HS-27A (cell line): ENCODE measurements around the gene SIK3.

ENCODE experiments used
- DNase-seq: peaks from one replicate; pipeline ENCODE4 v3.0.0-alpha.2; 2012; ENCODE audit warnings: low read depth, missing footprints

SIK3 gene

GRCh38 chr11:116864531-116864930 lies 233.7 kb downstream of the SIK3 start:
- DNase-seq: no peak

- DNase-seq: no peak
Observed at GRCh38 chr11:116862951-116863350, 235.3 kb downstream of the SIK3 start.

GRCh38 chr11:116862185-116862584 lies 236.0 kb downstream of the SIK3 start:
- DNase-seq: no peak

GRCh38 chr11:116861539-116861938 lies 236.7 kb downstream of the SIK3 start:
- DNase-seq: no peak

GRCh38 chr11:116860303-116860702 lies 237.9 kb downstream of the SIK3 start:
- DNase-seq: no peak

GRCh38 chr11:116859175-116859574 lies 239.1 kb downstream of the SIK3 start:
- no peak for DNase-seq

- no peak for DNase-seq
Observed at GRCh38 chr11:116857936-116858335, 240.3 kb downstream of the SIK3 start.

- no peak for DNase-seq
Observed at GRCh38 chr11:116857316-116857715, 240.9 kb downstream of the SIK3 start.

- no peak for DNase-seq
Observed at GRCh38 chr11:116856423-116856822, 241.8 kb downstream of the SIK3 start.

GRCh38 chr11:116855413-116855812 lies 242.8 kb downstream of the SIK3 start:
- no peak for DNase-seq

GRCh38 chr11:116853461-116854073 lies 244.7 kb downstream of the SIK3 start:
- no peak for DNase-seq

- no peak for DNase-seq
Observed at GRCh38 chr11:116852261-116853031, 245.8 kb downstream of the SIK3 start.

GRCh38 chr11:116851626-116852025 lies 246.6 kb downstream of the SIK3 start:
- no peak for DNase-seq

- no peak for DNase-seq
Observed at GRCh38 chr11:116849486-116849885, 248.7 kb downstream of the SIK3 start.

GRCh38 chr11:116849060-116849459 lies 249.2 kb downstream of the SIK3 start:
- no peak for DNase-seq

GRCh38 chr11:116847612-116848011 lies 250.6 kb downstream of the SIK3 start:
- DNase-seq: no peak

- no peak for DNase-seq
Observed at GRCh38 chr11:116844722-116845121, 253.5 kb downstream of the SIK3 start.

- DNase-seq: no peak
Observed at GRCh38 chr11:116843661-116844060, 254.6 kb downstream of the SIK3 start.

- no peak for DNase-seq
Observed at GRCh38 chr11:116842909-116843308, 255.3 kb downstream of the SIK3 start.

GRCh38 chr11:116842117-116842516 lies 256.1 kb downstream of the SIK3 start:
- DNase-seq: no peak

- DNase-seq: no peak
Observed at GRCh38 chr11:116840746-116841296, 257.4 kb downstream of the SIK3 start.

GRCh38 chr11:116840224-116840745 lies 257.9 kb downstream of the SIK3 start:
- DNase-seq: no peak
